Mesendoderm (in vitro differentiated cells): ENCODE data around the gene LRRC28.

Source experiments
- DNase-seq: peaks from one replicate; pipeline ENCODE4 v3.0.0; 2013
- H2AK5ac ChIP-seq: 2 replicates; pipeline ENCODE4 v1.6.1; 2013; ENCODE audit warnings: low read length, inconsistent platforms
- H2BK120ac ChIP-seq: 2 replicates; pipeline ENCODE4 v1.6.1; 2013; ENCODE audit warnings: low read depth, mild to moderate bottlenecking, low read length, moderate library complexity, mixed read lengths
- H2BK15ac ChIP-seq: replicated peaks from 2 replicates; pipeline ENCODE4 v1.6.1; 2013; ENCODE audit warnings: low read depth, mild to moderate bottlenecking, moderate library complexity
- H2BK5ac ChIP-seq: 2 replicates; pipeline ENCODE4 v1.6.1; 2013; ENCODE audit warnings: low read length, inconsistent platforms
- H3K18ac ChIP-seq: 2 replicates; pipeline ENCODE4 v1.6.1; 2013; ENCODE audit warnings: mild to moderate bottlenecking, low read length, mixed read lengths
- H3K23ac ChIP-seq: one replicate; pipeline ENCODE4 v1.6.1; 2013; ENCODE audit warnings: low read length
- H3K27ac ChIP-seq: 2 replicates; pipeline ENCODE4 v1.5.1; 2013; ENCODE audit warnings: low read depth, mild to moderate bottlenecking, inconsistent platforms, low read length, moderate library complexity
- H3K27me3 ChIP-seq: 2 replicates; pipeline ENCODE4 v1.6.1; 2013; ENCODE audit warnings: low read length, control low read depth, mild to moderate bottlenecking, inconsistent platforms; ENCODE audit not compliant: insufficient read depth, poor library complexity
- H3K36me3 ChIP-seq: 2 replicates; pipeline ENCODE4 v1.6.1; 2013; ENCODE audit warnings: low read length, inconsistent platforms; ENCODE audit not compliant: control insufficient read depth, insufficient read depth
- H3K4ac ChIP-seq: one replicate; pipeline ENCODE4 v1.6.1; 2013; ENCODE audit warnings: low read depth, mild to moderate bottlenecking, low read length, moderate library complexity
- H3K4me1 ChIP-seq: 2 replicates; pipeline ENCODE4 v1.6.1; 2013; ENCODE audit warnings: low read depth, low read length, inconsistent platforms; ENCODE audit not compliant: control insufficient read depth
- H3K4me2 ChIP-seq: 2 replicates; pipeline ENCODE4 v1.6.1; 2013; ENCODE audit warnings: low read length
- H3K4me3 ChIP-seq: 2 replicates; pipeline ENCODE4 v1.5.1; 2013; ENCODE audit warnings: mild to moderate bottlenecking, low read length
- H3K56ac ChIP-seq: one replicate; pipeline ENCODE4 v1.6.1; 2013; ENCODE audit warnings: low read length
- H3K79me1 ChIP-seq: 2 replicates; pipeline ENCODE4 v1.6.1; 2013; ENCODE audit warnings: low read length, inconsistent platforms
- H3K79me2 ChIP-seq: 2 replicates; pipeline ENCODE4 v1.6.1; 2013; ENCODE audit warnings: mild to moderate bottlenecking, low read length; ENCODE audit not compliant: control insufficient read depth, insufficient read depth
- H3K9ac ChIP-seq: 2 replicates; pipeline ENCODE4 v1.6.1; 2013; ENCODE audit warnings: low read length, inconsistent platforms
- H4K5ac ChIP-seq: one replicate; pipeline ENCODE4 v1.6.1; 2013; ENCODE audit warnings: low read length
- H4K8ac ChIP-seq: one replicate; pipeline ENCODE4 v1.6.1; 2013; ENCODE audit warnings: low read depth, mild to moderate bottlenecking, control low read depth, low read length, moderate library complexity
- WGBS: extraction: QIAGEN DNeasy Blood & Tissue Kit; methylation state at CpG from one replicate; pipeline ENCODE4 v1.1.7; 2013; ENCODE audit warnings: low lambda C conversion rate, missing lambda C conversion rate; ENCODE audit not compliant: insufficient coverage; ENCODE audit errors: extremely low coverage; 5-methylcytosine and 5-hydroxymethylcytosine counted together

The LRRC28 gene

DNA sequence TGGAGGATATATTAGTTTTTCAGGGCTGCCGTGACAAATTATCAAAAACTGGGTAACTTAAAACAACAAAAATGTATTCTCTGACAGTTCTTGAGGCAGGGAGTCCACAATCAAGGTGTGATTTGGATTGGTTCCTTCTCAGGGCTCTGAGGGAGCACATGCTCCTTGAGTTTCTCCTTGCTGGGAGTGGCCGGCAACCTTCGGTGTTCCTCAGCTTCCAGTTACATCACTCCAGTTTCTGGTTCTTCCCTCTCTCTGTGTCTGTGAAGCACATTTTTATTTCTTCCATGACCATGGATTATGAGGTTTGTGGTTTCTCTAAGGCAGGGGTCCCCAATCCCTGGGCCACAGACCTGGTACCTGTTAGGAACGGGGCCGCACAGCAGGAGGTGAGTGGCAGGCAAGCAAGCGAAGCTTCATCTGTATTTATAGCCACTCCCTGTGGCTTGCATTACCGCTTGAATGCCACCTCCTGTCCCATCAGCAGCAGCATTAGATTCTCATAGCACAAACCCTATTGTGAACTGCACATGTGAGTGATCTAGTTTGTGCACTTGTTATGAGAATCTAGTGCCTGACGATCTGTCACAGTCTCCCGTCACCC is 24.3 kb downstream of the LRRC28 start:
- H3K23ac ChIP-seq, result no peak overlapping the region
- H3K27me3 ChIP-seq, result no peaks in the 10 kb centered on the region
- no peaks in the 10 kb centered on the region for H3K79me2 ChIP-seq
- H3K4ac ChIP-seq, result no peak overlapping the region
- H3K9ac ChIP-seq, result no peak overlapping the region
- no CpG with 5 or more reads among the region's 9 CpGs for WGBS
- H3K79me1 ChIP-seq, result no peaks in the 10 kb centered on the region
- H3K27ac ChIP-seq, result no peak overlapping the region
- no peak overlapping the region for H2BK5ac ChIP-seq
- H3K4me3 ChIP-seq, result no peak overlapping the region
- H4K8ac ChIP-seq, result no peak overlapping the region
- no peak overlapping the region for H4K5ac ChIP-seq
- H3K56ac ChIP-seq, result no peak overlapping the region
- no peak overlapping the region for H2BK120ac ChIP-seq
- H2AK5ac ChIP-seq, result no peak overlapping the region
- no peak overlapping the region for H2BK15ac ChIP-seq
- no peaks in the 10 kb centered on the region for H3K36me3 ChIP-seq
- H3K4me1 ChIP-seq, result no peaks in the 10 kb centered on the region
- no peak overlapping the region for H3K18ac ChIP-seq
- DNase-seq, result no peak
- no peak overlapping the region for H3K4me2 ChIP-seq

DNA sequence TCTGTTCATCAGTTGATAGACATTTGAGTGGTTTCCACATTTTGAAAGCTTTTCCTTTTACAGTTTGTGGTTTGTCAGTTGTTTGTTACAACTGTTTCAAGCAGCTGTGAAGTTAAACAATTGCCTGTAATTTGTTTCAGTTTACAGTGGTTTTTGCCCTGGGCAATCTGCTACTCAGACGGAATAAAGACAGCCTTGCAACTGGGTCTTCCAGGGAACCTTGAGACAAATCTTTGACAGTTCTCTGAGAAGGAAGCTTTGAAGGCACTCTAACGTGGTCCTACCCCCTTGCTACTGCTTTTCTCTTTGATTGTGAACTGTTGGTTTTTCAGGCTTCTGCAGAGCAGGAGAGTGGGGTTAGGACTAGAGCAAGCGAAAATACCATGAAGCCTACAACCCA is 28.0 kb downstream of the LRRC28 start:
- Histone ChIP-seq H3K23ac (no peak overlapping the region), H3K4me1 (no peaks in the 10 kb centered on the region), H3K27me3 (no peaks in the 10 kb centered on the region), H3K36me3 (no peaks in the 10 kb centered on the region), H2BK15ac (no peak overlapping the region), H3K18ac (no peak overlapping the region), H2BK120ac (no peak overlapping the region), H4K8ac (no peak overlapping the region), H3K27ac (no peak overlapping the region), H3K79me1 (no peaks in the 10 kb centered on the region), H3K4me3 (no peak overlapping the region), H4K5ac (no peak overlapping the region), H3K9ac (no peak overlapping the region), H3K56ac (no peak overlapping the region), H3K4ac (no peak overlapping the region), H2AK5ac (no peak overlapping the region), H3K79me2 (no peaks in the 10 kb centered on the region), H3K4me2 (no peak overlapping the region), H2BK5ac (no peak overlapping the region)
- WGBS, result no CpG with 5 or more reads among the region's 3 CpGs
- DNase-seq, result no peak

DNA sequence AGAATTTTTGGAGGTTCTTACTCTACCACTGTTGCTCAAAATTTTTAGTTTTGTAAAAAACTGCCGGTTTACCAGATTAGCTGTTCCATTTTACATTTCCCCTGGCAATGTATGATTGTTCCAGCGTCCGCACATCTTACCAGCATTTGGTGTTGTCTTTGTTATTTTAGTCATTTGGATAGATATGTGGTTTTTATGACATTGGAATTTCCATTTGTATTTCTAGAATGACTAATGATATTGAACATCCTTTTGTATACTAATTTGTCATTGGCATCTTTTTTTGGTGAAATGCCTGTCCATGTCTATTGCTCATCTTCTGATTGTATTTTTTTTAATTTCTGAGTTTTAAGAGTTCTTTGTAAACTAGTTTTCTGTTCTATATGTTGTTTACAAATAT is 28.5 kb downstream of the LRRC28 start:
- no CpG with 5 or more reads among the region's 3 CpGs for WGBS
- Histone ChIP-seq H3K27ac (no peak overlapping the region), H3K27me3 (no peaks in the 10 kb centered on the region), H4K5ac (no peak overlapping the region), H2BK120ac (no peak overlapping the region), H3K23ac (no peak overlapping the region), H3K9ac (no peak overlapping the region), H3K18ac (no peak overlapping the region), H3K56ac (no peak overlapping the region), H2AK5ac (no peak overlapping the region), H3K36me3 (no peaks in the 10 kb centered on the region), H3K4me2 (no peak overlapping the region), H3K79me2 (no peaks in the 10 kb centered on the region), H3K4me1 (no peaks in the 10 kb centered on the region), H3K4ac (no peak overlapping the region), H2BK5ac (no peak overlapping the region), H4K8ac (no peak overlapping the region), H3K4me3 (no peak overlapping the region), H3K79me1 (no peaks in the 10 kb centered on the region), H2BK15ac (no peak overlapping the region)
- DNase-seq, result no peak

DNA sequence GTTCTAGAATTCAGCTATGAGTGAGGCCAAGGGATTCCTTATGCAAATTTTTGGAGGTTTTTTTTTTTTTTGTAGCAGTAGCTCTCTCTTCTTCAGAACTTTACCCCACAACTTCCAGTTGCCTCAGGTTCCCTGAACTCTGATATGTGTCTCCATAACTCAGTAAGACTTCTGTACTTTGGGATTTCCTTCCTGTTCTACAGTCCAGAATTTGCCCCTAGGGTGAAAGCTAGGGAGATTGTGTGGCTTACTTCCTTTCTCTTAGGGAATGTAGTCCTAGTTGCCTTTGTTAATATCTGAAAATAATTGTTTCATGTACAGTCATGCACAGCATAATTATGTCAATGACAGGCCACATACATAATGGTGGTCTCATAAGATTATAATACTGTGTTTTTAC is 30.8 kb downstream of the LRRC28 start:
- no peak overlapping the region for H3K4ac ChIP-seq
- no peak overlapping the region for H3K27ac ChIP-seq
- no peaks in the 10 kb centered on the region for H3K79me2 ChIP-seq
- no peak overlapping the region for H3K56ac ChIP-seq
- H2BK15ac ChIP-seq, result no peak overlapping the region
- no peaks in the 10 kb centered on the region for H3K36me3 ChIP-seq
- H3K27me3 ChIP-seq, result no peaks in the 10 kb centered on the region
- no peak overlapping the region for H2BK5ac ChIP-seq
- H3K18ac ChIP-seq, result no peak overlapping the region
- H4K5ac ChIP-seq, result no peak overlapping the region
- no peak overlapping the region for H3K4me2 ChIP-seq
- H4K8ac ChIP-seq, result no peak overlapping the region
- H3K4me1 ChIP-seq, result no peaks in the 10 kb centered on the region
- H3K23ac ChIP-seq, result no peak overlapping the region
- DNase-seq, result no peak
- H3K79me1 ChIP-seq, result no peaks in the 10 kb centered on the region
- H2BK120ac ChIP-seq, result no peak overlapping the region
- no peak overlapping the region for H3K9ac ChIP-seq
- no peak overlapping the region for H3K4me3 ChIP-seq
- no peak overlapping the region for H2AK5ac ChIP-seq

DNA sequence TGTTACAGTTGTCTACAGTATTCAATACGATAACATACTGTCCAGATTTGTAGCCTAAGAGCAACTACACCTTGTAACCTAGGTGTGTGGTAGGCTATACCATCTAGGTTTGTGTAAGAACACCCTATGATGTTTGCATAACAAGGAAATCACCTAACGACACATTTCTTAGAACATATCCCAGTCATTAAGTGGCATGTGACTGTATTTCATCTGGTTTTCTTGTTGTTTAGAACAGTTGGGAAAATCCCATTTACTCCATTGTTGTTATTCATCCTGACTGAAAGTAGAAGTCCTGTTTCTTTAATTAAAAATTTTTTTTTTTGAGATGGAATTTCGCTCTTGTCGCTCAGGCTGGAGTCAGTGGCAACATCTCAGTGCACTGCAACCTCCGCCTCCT is 31.3 kb downstream of the LRRC28 start:
- Histone ChIP-seq H2BK5ac (no peak overlapping the region), H3K4me2 (no peak overlapping the region), H2BK15ac (no peak overlapping the region), H3K56ac (no peak overlapping the region), H3K79me1 (no peaks in the 10 kb centered on the region), H2AK5ac (no peak overlapping the region), H3K18ac (no peak overlapping the region), H3K4me3 (no peak overlapping the region), H3K4ac (no peak overlapping the region), H3K79me2 (no peaks in the 10 kb centered on the region), H3K4me1 (no peaks in the 10 kb centered on the region), H2BK120ac (no peak overlapping the region), H3K27ac (no peak overlapping the region), H3K36me3 (no peaks in the 10 kb centered on the region), H4K8ac (no peak overlapping the region), H3K23ac (no peak overlapping the region), H4K5ac (no peak overlapping the region), H3K27me3 (no peaks in the 10 kb centered on the region), H3K9ac (no peak overlapping the region)
- WGBS, result no CpG with 5 or more reads among the region's 5 CpGs
- DNase-seq, result no peak

DNA sequence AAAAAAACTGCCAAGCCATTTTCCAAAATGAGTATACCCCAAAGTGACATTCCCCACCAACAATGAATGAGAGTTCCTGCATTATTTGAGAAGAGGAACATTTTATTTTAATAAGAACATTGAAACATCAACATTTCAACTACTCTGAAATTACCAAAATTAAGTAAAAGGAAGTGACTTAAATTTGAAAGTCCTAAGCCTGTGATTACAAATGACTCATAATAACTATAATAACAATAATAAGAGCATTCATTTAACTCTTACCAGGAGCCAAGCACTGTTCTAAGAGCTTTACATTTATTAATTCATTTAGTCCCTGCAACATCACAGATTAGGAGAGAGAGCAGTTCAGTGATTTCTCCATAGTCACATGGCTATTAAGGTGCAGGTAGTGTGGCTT is 32.4 kb downstream of the LRRC28 start:
- no peak for DNase-seq
- no peak overlapping the region for H2BK120ac ChIP-seq
- no peaks in the 10 kb centered on the region for H3K79me1 ChIP-seq
- H4K8ac ChIP-seq, result no peak overlapping the region
- H2BK5ac ChIP-seq, result no peak overlapping the region
- H3K4me3 ChIP-seq, result no peak overlapping the region
- no peak overlapping the region for H3K18ac ChIP-seq
- no peaks in the 10 kb centered on the region for H3K4me1 ChIP-seq
- H2BK15ac ChIP-seq, result no peak overlapping the region
- no peaks in the 10 kb centered on the region for H3K27me3 ChIP-seq
- no peaks in the 10 kb centered on the region for H3K36me3 ChIP-seq
- H3K4me2 ChIP-seq, result no peak overlapping the region
- H3K27ac ChIP-seq, result no peak overlapping the region
- no peak overlapping the region for H3K4ac ChIP-seq
- H4K5ac ChIP-seq, result no peak overlapping the region
- H3K79me2 ChIP-seq, result no peaks in the 10 kb centered on the region
- no peak overlapping the region for H3K23ac ChIP-seq
- no peak overlapping the region for H3K56ac ChIP-seq
- H3K9ac ChIP-seq, result no peak overlapping the region
- no peak overlapping the region for H2AK5ac ChIP-seq
